OCI-LY1 (cell line): Measurements from ENCODE around the gene SLC38A3.
"Not testable (repeated sequence)": the region's sequence is repeated elsewhere in the genome, so short reads cannot be mapped to it uniquely, and the experiment has no call there.

ENCODE experiments used
- H2AFZ ChIP-seq: fragments of 200-600 bp; sonication (generic), shearing (Covaris generic); 2 replicates; pipeline ENCODE4 v1.6.0; 2014; ENCODE audit warnings: antibody characterized with exemption, mild to moderate bottlenecking, low read length
- H3F3A ChIP-seq: fragments of 200-600 bp; sonication (generic), shearing (Covaris generic); 2 replicates; pipeline ENCODE4 v1.6.0; 2014; ENCODE audit warnings: mild to moderate bottlenecking, antibody characterized with exemption, low read length, moderate library complexity; ENCODE audit not compliant: insufficient read depth
- H3K27ac ChIP-seq: fragments of 200-600 bp; sonication (generic); 2 replicates; pipeline ENCODE4 v1.5.1; 2014; ENCODE audit warnings: low read length, mixed run types, mild to moderate bottlenecking, low read depth; ENCODE audit not compliant: poor library complexity, severe bottlenecking
- H3K27me3 ChIP-seq: fragments of 200-600 bp; sonication (generic); 2 replicates; pipeline ENCODE4 v1.6.0; 2014; ENCODE audit warnings: antibody characterized with exemption, mild to moderate bottlenecking, low read length, moderate library complexity; ENCODE audit not compliant: insufficient read depth
- H3K36me3 ChIP-seq: fragments of 200-600 bp; sonication (generic); 2 replicates; pipeline ENCODE4 v1.6.1; 2014; ENCODE audit warnings: mild to moderate bottlenecking, antibody characterized with exemption, low read length, moderate library complexity, mixed read lengths; ENCODE audit not compliant: insufficient read depth
- H3K4me1 ChIP-seq: fragments of 200-600 bp; sonication (generic); 2 replicates; pipeline ENCODE4 v1.5.1; 2014; ENCODE audit warnings: mild to moderate bottlenecking, low read length, moderate library complexity; ENCODE audit not compliant: insufficient read depth, severe bottlenecking
- H3K4me2 ChIP-seq: fragments of 200-600 bp; sonication (generic), shearing (Covaris generic); 2 replicates; pipeline ENCODE4 v1.6.1; 2014; ENCODE audit warnings: low read length
- H3K4me3 ChIP-seq: fragments of 200-600 bp; sonication (generic); 2 replicates; pipeline ENCODE4 v1.5.1; 2014; ENCODE audit warnings: low read length, low read depth, mild to moderate bottlenecking, mixed read lengths; ENCODE audit not compliant: poor library complexity, severe bottlenecking
- H3K79me2 ChIP-seq: fragments of 200-600 bp; shearing (Covaris generic); 2 replicates; pipeline ENCODE4 v1.6.1; 2016; ENCODE audit warnings: mixed run types, low read length, mixed read lengths; ENCODE audit not compliant: insufficient read depth
- H3K9ac ChIP-seq: fragments of 200-600 bp; sonication (generic), shearing (Covaris generic); 2 replicates; pipeline ENCODE4 v1.6.1; 2014; ENCODE audit warnings: mild to moderate bottlenecking, low read length, mixed read lengths
- H3K9me2 ChIP-seq: fragments of 200-600 bp; sonication (generic), shearing (Covaris generic); 2 replicates; pipeline ENCODE4 v1.6.1; 2014; ENCODE audit warnings: low read depth, mild to moderate bottlenecking, low read length, mixed read lengths
- H3K9me3 ChIP-seq: fragments of 200-600 bp; shearing (Covaris generic); 2 replicates; pipeline ENCODE4 v1.6.1; 2014; ENCODE audit warnings: low read length, mixed read lengths
- H4K20me1 ChIP-seq: fragments of 200-600 bp; sonication (generic), shearing (Covaris generic); 2 replicates; pipeline ENCODE4 v1.6.0; 2016; ENCODE audit warnings: mild to moderate bottlenecking, low read length; ENCODE audit not compliant: insufficient read depth
- CTCF ChIP-seq: fragments of 200-600 bp; sonication (generic), shearing (Covaris generic); IDR thresholded peaks from 2 replicates; pipeline ENCODE4 v1.5.1; 2017; ENCODE audit warnings: mild to moderate bottlenecking, antibody characterized with exemption, low read length, moderate library complexity, mixed read lengths
- EZH2 ChIP-seq: fragments of 200-600 bp; sonication (generic), shearing (Covaris generic); IDR thresholded peaks from 2 replicates; pipeline ENCODE4 v1.8.0; 2017; ENCODE audit warnings: borderline replicate concordance, mixed run types, mild to moderate bottlenecking, antibody characterized with exemption, low read length, moderate library complexity, mixed read lengths

SLC38A3 gene

DNA sequence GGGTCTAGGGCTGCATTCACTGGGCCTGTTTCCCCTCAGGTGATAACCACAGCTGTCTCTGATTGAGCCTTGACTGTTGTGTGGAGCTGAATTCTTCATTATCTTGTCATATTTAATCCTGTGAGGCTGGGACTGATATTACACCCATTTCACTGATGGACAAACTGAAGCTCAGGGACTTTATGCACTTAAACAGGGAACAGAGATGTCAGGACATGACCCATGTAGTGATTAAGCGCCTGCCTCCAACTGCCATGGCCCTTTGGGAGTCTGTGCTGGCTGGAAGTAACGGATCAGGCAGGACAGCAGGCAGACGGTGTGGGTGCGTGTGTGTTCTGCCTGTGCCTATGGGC, 38.4 kb downstream of the SLC38A3 start:
- H3K79me2 ChIP-seq = peaks cover 21% of the 10 kb centered on the region
- no peak overlapping the region; the same call in 1 of the 2 replicates for H3K9ac ChIP-seq
- peak overlapping the region; percentile 85 for H3K27ac ChIP-seq
- H3K36me3 ChIP-seq = peaks cover 19% of the 10 kb centered on the region; the same call in 1 of the 2 replicates
- H3K4me1 ChIP-seq = peaks cover 72% of the 10 kb centered on the region
- H3K27me3 ChIP-seq = no peaks in the 10 kb centered on the region
- no peak overlapping the region for H3K4me3 ChIP-seq
- no peaks in the 10 kb centered on the region for H3F3A ChIP-seq
- H3K4me2 ChIP-seq = no peak overlapping the region
- no peaks in the 10 kb centered on the region for H3K9me2 ChIP-seq
- no peak overlapping the region for H2AFZ ChIP-seq
- no peak for TF ChIP-seq EZH2
- TF ChIP-seq CTCF = no peak
- H3K9me3 ChIP-seq = no peaks in the 10 kb centered on the region
- no peaks in the 10 kb centered on the region for H4K20me1 ChIP-seq

GRCh38 chr3:50244813-50245212, 39.7 kb downstream of the SLC38A3 start:
- not testable (repeated sequence) for H3K9me3 ChIP-seq, H2AFZ ChIP-seq, H3K9me2 ChIP-seq, H3K27me3 ChIP-seq, H3K4me3 ChIP-seq, H3F3A ChIP-seq, H3K4me2 ChIP-seq, H3K9ac ChIP-seq, H4K20me1 ChIP-seq
- Histone ChIP-seq H3K36me3 (peaks cover 11% of the 10 kb centered on the region; the same call in 1 of the 2 replicates), H3K4me1 (peaks cover 59% of the 10 kb centered on the region), H3K79me2 (peaks cover 12% of the 10 kb centered on the region), H3K27ac (peak overlapping the region; percentile 44)

DNA sequence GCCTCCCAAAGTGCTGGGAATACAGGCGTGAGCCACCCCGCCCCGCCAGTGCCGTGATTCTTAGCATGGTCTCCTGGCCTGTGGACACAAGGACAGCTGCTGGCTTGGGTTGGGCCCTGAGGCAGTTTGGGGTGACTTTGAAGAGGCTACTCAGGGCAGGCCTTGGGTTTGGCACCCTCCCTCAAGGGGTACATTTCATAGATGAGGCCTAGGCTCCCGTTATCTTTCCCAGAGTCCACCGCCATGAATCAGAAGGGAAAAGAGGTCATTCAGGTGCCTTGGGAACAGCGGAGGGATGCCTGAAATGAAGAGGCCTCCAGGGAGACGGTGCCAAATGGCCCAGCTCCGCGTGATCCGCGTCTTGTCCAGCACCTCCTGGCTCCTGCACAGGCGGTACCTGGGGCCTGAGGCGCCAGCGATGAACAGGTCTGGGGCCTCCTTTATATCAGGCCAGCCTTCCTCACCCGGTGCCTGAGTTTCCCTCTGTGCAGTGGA, 40.2 kb downstream of the SLC38A3 start:
- no peaks in the 10 kb centered on the region for H3K9me2 ChIP-seq
- H3K4me2 ChIP-seq = peak overlapping the region; percentile 64
- peaks cover 10% of the 10 kb centered on the region; the same call in 1 of the 2 replicates for H3K36me3 ChIP-seq
- no peaks in the 10 kb centered on the region for H3K9me3 ChIP-seq
- H4K20me1 ChIP-seq = no peaks in the 10 kb centered on the region
- H3K4me3 ChIP-seq = peak overlapping the region; percentile 49
- peaks cover 54% of the 10 kb centered on the region for H3K4me1 ChIP-seq
- peak overlapping the region; percentile 76 for H3K27ac ChIP-seq
- H2AFZ ChIP-seq = no peak overlapping the region
- H3F3A ChIP-seq = no peaks in the 10 kb centered on the region
- H3K79me2 ChIP-seq = peaks cover 7% of the 10 kb centered on the region; the same call in 1 of the 2 replicates
- H3K27me3 ChIP-seq = no peaks in the 10 kb centered on the region
- TF ChIP-seq CTCF = no peak
- no peak for TF ChIP-seq EZH2
- H3K9ac ChIP-seq = peak overlapping the region; percentile 56; the same call in 1 of the 2 replicates

GRCh38 chr3:50245831-50246516, 40.9 kb downstream of the SLC38A3 start:
- H3K36me3 ChIP-seq = peaks cover 10% of the 10 kb centered on the region; the same call in 1 of the 2 replicates

More at GRCh38 chr3:50245831-50246516, 40.9 kb downstream of the SLC38A3 start:
- H3F3A ChIP-seq = no peaks in the 10 kb centered on the region
- no peaks in the 10 kb centered on the region for H3K9me3 ChIP-seq
- no peaks in the 10 kb centered on the region for H4K20me1 ChIP-seq
- peak overlapping the region; percentile 64 for H3K4me2 ChIP-seq
- H3K4me1 ChIP-seq = peaks cover 50% of the 10 kb centered on the region
- no peak overlapping the region for H2AFZ ChIP-seq
- H3K27me3 ChIP-seq = no peaks in the 10 kb centered on the region
- H3K9me2 ChIP-seq = no peaks in the 10 kb centered on the region
- peak overlapping the region; percentile 49 for H3K4me3 ChIP-seq
- peak overlapping the region; percentile 76 for H3K27ac ChIP-seq
- H3K79me2 ChIP-seq = peaks cover 7% of the 10 kb centered on the region; the same call in 1 of the 2 replicates
- peak overlapping the region; percentile 56; the same call in 1 of the 2 replicates for H3K9ac ChIP-seq
- TF ChIP-seq EZH2 (no peak), CTCF (peak; percentile 98)
